SU-DHL-6 (cell line): ENCODE measurements around the gene TLK2.

Experiments
- H2AFZ ChIP-seq: fragments of 200-600 bp; sonication (generic); 2 replicates; pipeline ENCODE4 v1.6.1; 2014; ENCODE audit warnings: low read depth, mild to moderate bottlenecking, moderate library complexity, mixed read lengths, antibody characterized with exemption, low read length; ENCODE audit not compliant: severe bottlenecking
- H3F3A ChIP-seq: fragments of 200-600 bp; shearing (Covaris generic); 2 replicates; pipeline ENCODE4 v1.6.0; 2016; ENCODE audit warnings: antibody characterized with exemption, mild to moderate bottlenecking; ENCODE audit not compliant: insufficient read depth
- H3K27ac ChIP-seq: fragments of 200-600 bp; sonication (generic); 2 replicates; pipeline ENCODE4 v1.5.1; 2016; ENCODE audit warnings: low read depth, mild to moderate bottlenecking, low read length, moderate library complexity, mixed read lengths
- H3K27me3 ChIP-seq: fragments of 200-600 bp; sonication (generic), shearing (Covaris generic); 2 replicates; pipeline ENCODE4 v1.6.0; 2014; ENCODE audit warnings: mild to moderate bottlenecking, low read length
- H3K36me3 ChIP-seq: fragments of 200-600 bp; sonication (generic); 2 replicates; pipeline ENCODE4 v1.6.1; 2014; ENCODE audit warnings: mild to moderate bottlenecking, low read length, mixed read lengths
- H3K4me2 ChIP-seq: fragments of 300-600, 200-600 bp; shearing (Covaris generic), sonication (generic); 2 replicates; pipeline ENCODE4 v1.6.0; 2014; ENCODE audit warnings: low read length, low read depth, mild to moderate bottlenecking; ENCODE audit not compliant: poor library complexity, severe bottlenecking
- H3K4me3 ChIP-seq: fragments of 200-600 bp; sonication (generic); 2 replicates; pipeline ENCODE4 v1.5.1; 2014; ENCODE audit warnings: antibody characterized with exemption, low read length, mild to moderate bottlenecking, mixed read lengths; ENCODE audit not compliant: insufficient read depth, poor library complexity, severe bottlenecking
- H3K79me2 ChIP-seq: fragments of 200-600 bp; sonication (generic); 2 replicates; pipeline ENCODE4 v1.6.1; 2014; ENCODE audit warnings: mild to moderate bottlenecking, low read length, moderate library complexity; ENCODE audit not compliant: insufficient read depth
- H3K9ac ChIP-seq: fragments of 200-600 bp; sonication (generic); 2 replicates; pipeline ENCODE4 v1.7.0; 2014; ENCODE audit warnings: mild to moderate bottlenecking, low read length
- H3K9me2 ChIP-seq: fragments of 200-600 bp; sonication (generic); replicated peaks from 2 replicates; pipeline ENCODE4 v1.6.1; 2014; ENCODE audit warnings: low read length; ENCODE audit not compliant: insufficient read depth
- H3K9me3 ChIP-seq: fragments of 200-600 bp; sonication (generic); 2 replicates; pipeline ENCODE4 v1.6.1; 2014; ENCODE audit warnings: low read length, mixed read lengths; ENCODE audit not compliant: insufficient read depth
- H4K20me1 ChIP-seq: fragments of 200-600 bp; sonication (generic); 2 replicates; pipeline ENCODE4 v1.6.1; 2014; ENCODE audit warnings: low read depth, mild to moderate bottlenecking, antibody characterized with exemption, low read length, moderate library complexity, mixed read lengths
- EZH2phosphoT487 ChIP-seq: fragments of 200-600 bp; sonication (generic), shearing (Covaris generic); conservative IDR thresholded peaks from 2 replicates; pipeline ENCODE4 v1.6.1; 2018; ENCODE audit warnings: mild to moderate bottlenecking, antibody characterized with exemption, low read length, moderate library complexity, mixed read lengths
- TF ChIP-seq, protein P1 (sequence below): fragments of 200-600 bp; sonication (generic); IDR thresholded peaks from one replicate; pipeline ENCODE4 v1.5.1; 2017; ENCODE audit warnings: antibody characterized with exemption, mild to moderate bottlenecking, low read length, moderate library complexity; ENCODE audit not compliant: insufficient read depth, poor library complexity, severe bottlenecking

The TLK2 gene

GRCh38 chr17:62649570-62649969, 170.9 kb downstream of the TLK2 start:
- Histone ChIP-seq H2AFZ (no peak overlapping the region), H3K9me3 (no peaks in the 10 kb centered on the region), H3K9me2 (no peaks in the 10 kb centered on the region), H3K27me3 (no peaks in the 10 kb centered on the region; the same call in 1 of the 2 replicates), H4K20me1 (no peaks in the 10 kb centered on the region), H3K4me3 (no peak overlapping the region), H3K79me2 (no peaks in the 10 kb centered on the region), H3F3A (no peaks in the 10 kb centered on the region), H3K4me2 (no peak overlapping the region), H3K9ac (no peak overlapping the region), H3K27ac (no peak overlapping the region), H3K36me3 (no peaks in the 10 kb centered on the region)
- TF ChIP-seq, protein P1, sequence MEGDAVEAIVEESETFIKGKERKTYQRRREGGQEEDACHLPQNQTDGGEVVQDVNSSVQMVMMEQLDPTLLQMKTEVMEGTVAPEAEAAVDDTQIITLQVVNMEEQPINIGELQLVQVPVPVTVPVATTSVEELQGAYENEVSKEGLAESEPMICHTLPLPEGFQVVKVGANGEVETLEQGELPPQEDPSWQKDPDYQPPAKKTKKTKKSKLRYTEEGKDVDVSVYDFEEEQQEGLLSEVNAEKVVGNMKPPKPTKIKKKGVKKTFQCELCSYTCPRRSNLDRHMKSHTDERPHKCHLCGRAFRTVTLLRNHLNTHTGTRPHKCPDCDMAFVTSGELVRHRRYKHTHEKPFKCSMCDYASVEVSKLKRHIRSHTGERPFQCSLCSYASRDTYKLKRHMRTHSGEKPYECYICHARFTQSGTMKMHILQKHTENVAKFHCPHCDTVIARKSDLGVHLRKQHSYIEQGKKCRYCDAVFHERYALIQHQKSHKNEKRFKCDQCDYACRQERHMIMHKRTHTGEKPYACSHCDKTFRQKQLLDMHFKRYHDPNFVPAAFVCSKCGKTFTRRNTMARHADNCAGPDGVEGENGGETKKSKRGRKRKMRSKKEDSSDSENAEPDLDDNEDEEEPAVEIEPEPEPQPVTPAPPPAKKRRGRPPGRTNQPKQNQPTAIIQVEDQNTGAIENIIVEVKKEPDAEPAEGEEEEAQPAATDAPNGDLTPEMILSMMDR: no peak
- TF ChIP-seq EZH2phosphoT487: no peak

DNA sequence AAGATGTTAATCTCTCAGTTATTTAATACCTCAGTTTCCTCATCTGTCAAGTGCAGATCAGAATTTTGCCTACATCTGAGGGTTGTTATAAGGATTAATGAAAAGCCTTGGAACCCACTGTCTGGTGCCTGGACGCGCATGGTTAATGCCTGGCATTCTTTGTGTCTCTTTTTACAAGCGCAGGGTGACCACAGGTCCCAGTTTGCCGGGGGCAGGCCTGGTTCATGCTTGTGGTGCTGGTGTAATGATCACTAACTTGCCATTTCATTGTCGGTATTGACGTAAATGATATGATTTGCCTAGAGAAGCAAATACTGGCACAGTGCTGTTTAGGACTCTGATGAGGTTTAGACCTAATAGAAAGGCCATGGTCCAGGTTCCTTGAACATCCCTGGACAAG, 172.0 kb downstream of the TLK2 start:
- TF ChIP-seq, protein P1: no peak
- Histone ChIP-seq H3K9me3 (no peaks in the 10 kb centered on the region), H3F3A (no peaks in the 10 kb centered on the region), H2AFZ (no peak overlapping the region), H3K79me2 (no peaks in the 10 kb centered on the region), H3K27me3 (no peaks in the 10 kb centered on the region; the same call in 1 of the 2 replicates), H3K9ac (no peak overlapping the region), H4K20me1 (no peaks in the 10 kb centered on the region), H3K4me2 (no peak overlapping the region), H3K27ac (no peak overlapping the region), H3K36me3 (no peaks in the 10 kb centered on the region), H3K4me3 (no peak overlapping the region), H3K9me2 (no peaks in the 10 kb centered on the region)

DNA sequence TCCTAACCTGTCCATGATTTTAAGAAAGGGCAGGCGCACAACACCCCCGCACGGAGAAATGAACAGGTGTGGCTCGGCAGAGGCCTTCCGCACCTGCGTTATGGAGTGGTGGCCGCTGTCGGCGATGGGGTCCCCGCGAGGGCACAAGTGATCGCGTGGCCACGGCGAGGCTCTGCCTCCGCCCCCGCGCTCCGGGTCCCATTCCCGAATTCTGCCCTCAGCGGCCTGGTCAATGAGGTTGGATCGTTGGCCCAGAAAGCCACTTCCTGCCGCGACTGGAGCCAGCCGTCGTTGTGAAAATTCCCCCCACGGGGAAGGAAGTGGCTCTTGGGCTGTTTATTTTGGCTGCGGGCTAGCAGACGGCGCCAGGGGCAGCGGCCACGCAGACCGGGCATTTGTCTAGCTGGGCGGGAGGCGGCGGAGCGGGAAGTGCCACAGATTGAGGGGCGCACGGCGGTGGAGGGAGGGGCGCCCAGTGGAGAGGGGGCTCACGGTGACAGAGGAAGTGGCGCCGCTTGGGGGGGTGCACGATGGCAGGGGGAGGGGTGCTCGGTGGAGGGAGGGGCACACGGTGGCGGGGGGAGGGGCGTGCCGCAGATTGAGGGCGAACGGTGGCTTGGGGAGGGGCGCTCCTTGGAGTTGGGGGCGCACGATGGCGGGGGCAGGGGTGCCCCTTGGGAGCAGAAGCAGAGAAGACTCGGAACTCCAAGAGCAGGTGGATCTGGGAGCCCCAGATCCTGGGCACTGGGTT, 173.8 kb downstream of the TLK2 start:
- Histone ChIP-seq H4K20me1 (no peaks in the 10 kb centered on the region), H3K27ac (no peak overlapping the region), H3K27me3 (no peaks in the 10 kb centered on the region; the same call in 1 of the 2 replicates), H3K4me2 (peak overlapping the region; percentile 39), H3F3A (no peaks in the 10 kb centered on the region), H3K9me2 (no peaks in the 10 kb centered on the region), H3K9ac (peak overlapping the region; percentile 18), H2AFZ (peak overlapping the region; percentile 47), H3K4me3 (no peak overlapping the region), H3K79me2 (no peaks in the 10 kb centered on the region), H3K9me3 (no peaks in the 10 kb centered on the region), H3K36me3 (no peaks in the 10 kb centered on the region)
- TF ChIP-seq, protein P1: no peak
- no peak for TF ChIP-seq EZH2phosphoT487
